Ramos (cell line): Measurements from ENCODE around the gene FRAT1.
"Not testable (repeated sequence)": the region's sequence is repeated elsewhere in the genome, so short reads cannot be mapped to it uniquely, and the experiment has no call there.

Source experiments
- in situ Hi-C: fragments of 300-500 bp; cut with MboI; formaldehyde crosslinking; loops from one replicate; pipeline ENCODE4 v1.14.3; 2022; ENCODE audit warnings: low sequenced_read_pairs; ENCODE audit not compliant: unreplicated experiment

The FRAT1 gene

DNA sequence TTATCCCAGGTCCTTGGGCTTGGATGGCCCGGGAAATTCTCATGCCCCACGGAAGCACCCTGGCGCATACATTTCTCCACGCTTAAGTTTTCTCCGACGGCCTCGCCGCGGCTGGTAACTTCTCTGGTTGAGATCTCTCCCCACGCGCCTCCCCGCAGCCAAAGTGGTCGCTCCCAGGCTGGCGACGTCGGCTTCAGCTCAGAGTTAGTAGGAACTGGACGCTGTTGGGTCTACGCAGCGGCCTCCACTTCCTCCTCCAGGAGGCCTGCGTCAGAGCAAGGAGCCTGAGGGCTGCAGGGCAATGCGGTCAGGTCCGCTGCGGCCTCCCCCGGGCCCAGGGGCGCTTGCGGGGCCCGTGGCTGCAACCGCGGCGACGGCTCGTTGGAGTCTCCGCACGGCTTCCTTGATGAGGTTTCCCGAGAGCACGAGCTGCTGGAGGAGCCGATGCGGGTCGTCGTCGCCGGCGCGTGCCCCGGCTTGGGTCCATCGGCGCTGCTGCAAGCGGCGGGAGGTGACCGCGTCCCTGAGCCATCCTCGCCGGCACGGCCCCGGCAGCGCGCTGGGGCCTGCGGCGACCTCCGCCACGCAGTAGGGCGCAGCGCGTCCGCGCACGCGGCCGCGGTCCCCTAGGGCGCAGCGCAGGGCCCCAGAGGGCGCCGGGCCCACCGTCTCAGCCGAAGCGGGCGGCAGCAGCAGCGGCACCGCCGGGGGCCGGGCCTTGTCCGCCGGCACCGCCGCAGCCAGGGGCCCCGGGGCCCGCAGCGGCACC lies 14.7 kb downstream of the FRAT1 start:
- in situ Hi-C loops = no loop called here

DNA sequence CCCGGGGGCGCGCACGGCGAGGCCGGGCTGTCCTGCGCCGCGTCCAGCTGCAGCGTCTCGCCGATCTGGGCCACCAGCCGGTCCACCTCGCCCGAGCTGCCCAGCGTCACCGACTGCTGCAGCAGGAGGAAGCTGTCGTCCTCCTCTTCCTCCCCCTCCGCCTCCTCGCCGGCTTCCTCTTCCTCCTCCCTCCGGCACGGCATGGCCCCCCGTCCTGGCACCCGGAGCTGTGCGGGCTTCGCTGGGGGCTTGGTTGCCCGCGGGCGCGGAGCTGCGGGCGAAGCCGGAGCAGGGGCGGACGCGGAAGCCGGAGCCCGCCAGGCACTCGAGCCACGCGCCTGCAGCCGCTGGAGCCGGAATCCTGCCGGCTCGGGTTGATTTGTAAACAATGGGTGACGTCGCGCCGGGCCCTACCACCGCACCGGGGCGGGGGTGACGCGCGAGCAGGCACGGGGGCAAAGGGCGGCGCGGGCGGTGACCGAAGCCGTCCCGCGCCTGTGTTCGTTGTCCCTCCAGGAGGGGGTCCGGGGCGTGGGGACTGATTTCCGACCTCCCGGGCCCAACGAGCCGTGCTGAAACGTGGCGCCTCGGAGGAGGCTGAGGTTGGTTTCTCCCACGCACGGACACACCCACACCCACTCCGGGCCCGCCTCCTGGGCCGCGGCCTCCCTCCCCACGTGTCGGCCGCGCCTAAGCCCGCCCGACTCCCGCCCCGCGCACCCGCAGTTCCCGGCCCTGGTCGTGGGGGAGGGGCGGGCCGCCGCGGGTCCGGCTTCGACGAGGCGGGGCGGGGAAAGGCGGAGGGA lies 15.5 kb downstream of the FRAT1 start, which contains the start of gene FRAT2:
FRAT2 (minus strand) TSS at position 360 of the 806 bp plus-strand sequence; CDS start at position 203, 157 bp downstream.
- in situ Hi-C loops = no loop called here

DNA sequence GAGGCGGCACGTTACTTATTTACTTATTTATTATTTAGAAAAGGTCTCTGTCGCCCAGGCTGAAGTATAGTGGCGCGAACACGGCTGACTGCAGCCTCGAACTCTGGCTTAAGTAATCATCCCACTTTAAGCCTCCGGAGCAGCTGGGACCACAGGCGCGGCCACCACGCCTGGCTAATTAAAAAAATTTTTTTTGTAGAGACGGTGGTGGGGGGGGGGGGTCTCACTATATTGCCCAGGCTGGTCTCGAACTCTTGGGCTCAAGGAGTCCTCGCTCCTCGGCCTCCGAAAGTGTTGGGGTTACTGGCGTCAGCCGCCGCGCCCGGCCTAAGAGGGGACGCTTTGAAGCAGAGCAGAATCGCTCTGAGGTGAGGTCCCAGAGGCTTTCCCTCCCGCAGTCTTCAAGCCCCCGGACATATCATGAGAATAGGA lies 16.1 kb downstream of the FRAT1 start:
- in situ Hi-C loops = no loop called here

DNA sequence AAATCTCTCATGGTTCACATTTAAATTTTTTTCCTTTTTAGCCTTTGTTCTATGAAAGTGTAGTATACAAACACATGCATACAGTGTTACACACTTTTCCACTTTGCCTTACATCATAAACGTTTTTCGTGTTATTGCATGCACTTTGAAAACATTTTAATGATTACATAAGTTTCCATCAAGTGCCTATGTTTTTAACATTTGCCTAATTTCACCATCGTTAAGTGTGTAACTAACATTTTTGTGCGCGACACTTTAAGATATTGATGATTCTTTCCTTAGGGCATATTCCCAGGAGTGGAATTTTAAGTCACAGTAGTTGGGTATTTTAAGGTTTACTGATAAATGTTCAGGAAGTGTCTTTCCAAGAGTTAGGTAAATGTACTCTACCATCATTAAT lies 16.9 kb downstream of the FRAT1 start:
- in situ Hi-C loops = no loop called here

DNA sequence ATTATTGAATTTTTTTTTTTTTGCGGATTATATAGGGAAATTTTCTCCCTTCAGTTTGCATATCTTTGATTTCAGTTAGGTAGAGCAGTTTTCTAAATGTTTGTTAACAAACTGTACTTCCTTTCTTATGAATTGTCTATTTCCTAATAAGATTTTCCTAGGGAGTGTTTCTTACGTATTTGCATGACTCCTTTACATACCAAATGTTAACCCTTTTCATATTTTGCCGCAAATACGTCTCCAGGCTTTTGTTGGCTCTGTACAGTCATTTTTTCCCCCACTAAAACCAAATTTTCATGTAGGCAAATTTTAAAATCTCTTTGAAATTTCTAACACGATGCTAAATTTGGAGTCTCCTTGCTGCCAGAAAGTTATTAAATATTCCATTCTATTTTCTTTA lies 17.4 kb downstream of the FRAT1 start:
- in situ Hi-C loops = no loop called here

DNA sequence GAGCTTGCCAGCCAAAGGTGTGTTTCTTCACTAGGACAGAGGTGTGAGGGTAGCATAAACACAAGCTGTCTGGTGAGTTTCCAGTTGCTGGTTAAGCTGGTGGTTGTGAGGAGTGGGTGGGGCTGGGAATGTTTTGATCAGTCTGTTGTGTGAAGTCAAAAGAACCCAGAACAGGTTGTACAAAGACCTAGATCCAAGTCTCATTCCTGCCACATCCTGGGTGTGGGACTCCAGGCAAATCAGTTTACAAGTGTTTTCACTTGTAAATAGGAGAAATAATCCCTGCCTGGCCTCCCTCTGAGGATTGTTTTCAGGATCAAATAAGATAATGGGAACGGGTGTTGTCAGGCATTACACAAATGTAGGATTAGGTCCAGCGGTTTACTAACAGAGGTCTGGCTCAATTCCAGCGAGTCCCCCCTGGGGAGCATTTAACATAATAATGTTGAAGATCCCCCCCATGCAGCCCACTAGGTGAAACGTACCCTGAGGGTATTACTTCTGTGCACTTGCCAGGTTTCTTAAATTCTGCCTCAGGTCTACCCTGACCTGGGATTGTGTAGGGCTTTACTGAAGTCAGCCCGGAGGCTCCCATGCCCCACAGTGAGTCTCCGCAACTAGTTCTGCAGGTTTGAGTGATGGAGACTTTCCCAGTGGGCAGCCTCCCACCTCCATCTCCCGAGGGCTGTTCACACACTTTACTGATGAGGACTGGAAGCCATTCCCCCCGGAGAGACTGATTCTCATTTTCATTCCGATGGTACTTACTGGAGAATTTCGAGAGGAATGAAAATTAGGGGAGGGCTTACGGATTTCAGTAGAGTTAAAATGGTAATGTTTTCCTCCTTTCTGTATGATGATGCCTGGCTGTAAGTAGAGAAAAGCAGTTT lies 18.1 kb downstream of the FRAT1 start:
- in situ Hi-C loops = no loop called here

DNA sequence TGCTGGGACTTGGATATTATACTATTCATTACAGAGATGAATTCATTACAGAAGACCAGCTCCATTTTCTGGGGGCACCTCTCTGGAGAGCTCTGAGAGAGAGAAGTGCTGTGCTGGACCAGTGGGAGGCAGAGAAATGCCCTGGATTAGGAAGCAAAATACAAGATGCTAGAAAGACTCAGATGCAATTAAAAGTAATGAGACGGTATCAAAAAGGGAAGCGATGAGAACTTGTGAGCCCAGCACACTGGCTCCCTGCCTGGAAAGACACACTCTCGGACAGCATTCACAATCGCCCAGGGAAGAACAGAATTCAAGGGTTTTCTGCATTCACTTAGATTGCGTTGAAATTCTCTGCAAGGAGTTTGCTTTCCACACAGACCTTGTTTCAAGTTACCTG lies 19.0 kb downstream of the FRAT1 start:
- in situ Hi-C loops = no loop called here

DNA sequence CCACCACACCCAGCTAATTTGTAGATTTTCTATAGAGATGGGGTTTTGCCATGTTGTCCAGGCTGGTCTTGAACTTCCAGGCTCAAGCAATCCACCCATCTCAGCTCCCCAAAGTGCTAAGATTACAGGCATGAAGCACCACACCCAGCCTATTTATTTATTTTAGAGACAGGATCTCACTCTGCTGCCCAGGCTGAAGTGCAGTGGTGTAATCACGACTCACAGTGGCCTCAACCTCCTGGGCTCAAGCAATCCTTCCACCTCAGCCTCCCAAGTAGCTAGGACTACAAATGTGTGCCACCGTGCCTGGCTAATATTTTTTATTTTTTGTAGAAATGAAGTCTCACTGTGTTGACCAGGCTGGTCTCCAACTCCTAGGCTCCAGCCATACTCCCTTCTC lies 22.3 kb downstream of the FRAT1 start:
- in situ Hi-C loops = no loop called here

DNA sequence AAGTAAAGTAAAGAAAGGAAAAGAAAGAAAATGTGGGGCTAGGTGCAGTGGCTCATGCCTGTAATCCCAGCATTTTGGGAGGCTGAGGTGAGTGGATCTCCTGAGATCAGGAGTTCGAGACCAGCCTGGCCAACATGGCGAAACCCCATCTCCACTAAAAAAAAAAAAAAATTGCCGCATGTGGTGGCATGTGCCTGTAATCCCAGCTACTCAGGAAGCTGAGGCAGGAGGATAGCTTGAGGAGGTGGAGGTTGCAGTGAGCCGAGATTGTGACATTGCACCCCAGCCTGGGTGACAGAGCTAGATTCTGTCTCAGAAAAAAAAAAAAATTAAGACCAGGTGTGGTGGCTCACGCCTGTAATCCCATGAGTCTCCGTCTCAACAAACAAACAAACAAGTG lies 24.6 kb downstream of the FRAT1 start:
- in situ Hi-C loops = not testable (repeated sequence)

DNA sequence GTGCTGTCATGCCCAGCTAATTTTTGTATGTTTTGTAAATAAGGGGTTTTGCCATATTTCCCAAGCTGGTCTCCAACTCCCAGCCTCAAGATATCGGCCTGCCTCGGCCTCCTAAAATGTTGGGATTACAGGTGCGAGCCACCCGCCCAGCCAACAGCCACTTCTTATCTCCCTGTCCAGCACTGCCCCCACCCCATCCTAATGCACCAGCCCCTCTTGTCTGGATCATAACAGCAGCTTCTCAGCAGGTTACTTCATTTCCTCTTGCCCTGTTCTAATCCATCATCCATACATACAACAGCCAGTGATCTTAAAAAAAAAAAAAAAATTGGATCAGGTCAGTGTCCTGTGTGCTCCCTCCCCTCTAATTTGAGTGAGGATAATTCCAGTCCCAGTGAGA lies 28.2 kb downstream of the FRAT1 start:
- in situ Hi-C loops = no loop called here

DNA sequence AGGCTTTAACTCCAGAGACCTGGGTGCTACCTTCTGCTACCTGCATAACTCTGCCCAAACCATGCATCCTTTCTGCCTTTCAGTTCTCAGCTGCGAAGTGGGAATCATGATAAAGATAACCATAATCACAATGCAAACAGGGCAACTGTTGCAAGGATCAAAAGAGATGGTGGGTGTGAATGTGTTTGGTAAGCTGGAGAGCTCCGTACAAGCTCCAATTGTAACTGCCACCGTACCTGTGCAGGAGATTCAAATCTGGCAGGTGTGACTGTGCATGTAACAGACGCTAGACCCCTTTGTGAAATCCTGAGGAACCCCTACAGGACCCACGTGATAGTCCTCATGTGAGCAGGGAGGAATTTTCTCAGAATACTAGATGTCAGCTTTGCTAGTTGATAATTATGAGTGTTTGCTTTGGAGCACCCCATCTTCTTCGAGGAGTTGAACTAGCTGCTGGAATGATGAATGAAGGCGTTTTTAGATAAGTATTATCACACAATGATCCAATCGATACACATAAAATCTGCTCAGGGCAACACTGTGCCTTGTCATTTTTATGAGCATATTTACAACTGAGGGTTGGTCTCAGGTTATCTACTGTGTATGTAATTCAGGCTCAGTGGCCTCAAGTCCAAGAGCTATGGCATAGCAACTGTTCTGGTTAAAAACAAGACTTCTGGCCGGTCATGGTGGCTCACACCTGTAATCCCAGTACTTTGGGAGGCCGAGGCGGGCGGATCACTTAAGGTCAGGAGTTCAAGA lies 30.9 kb downstream of the FRAT1 start:
- in situ Hi-C loops = no loop called here

DNA sequence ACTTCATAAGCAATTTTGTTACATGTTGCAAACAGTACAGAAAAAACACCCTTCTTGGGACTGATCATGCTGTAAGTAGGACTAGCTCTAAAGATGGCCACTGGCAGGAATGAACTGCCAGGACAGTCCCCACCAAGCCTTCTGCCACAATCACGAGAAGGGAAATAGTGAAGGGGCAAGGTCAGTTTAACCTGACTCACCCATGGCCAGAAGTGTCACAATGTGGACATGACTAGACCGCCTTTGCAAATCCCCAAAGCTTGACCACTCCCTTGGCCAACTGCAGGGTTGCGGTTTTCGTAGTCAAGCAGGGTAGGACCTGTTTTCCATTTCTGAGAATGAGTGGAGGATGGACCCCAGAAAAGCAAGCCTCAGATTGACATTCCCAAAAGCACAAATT lies 34.9 kb downstream of the FRAT1 start:
- in situ Hi-C loops = no loop called here

DNA sequence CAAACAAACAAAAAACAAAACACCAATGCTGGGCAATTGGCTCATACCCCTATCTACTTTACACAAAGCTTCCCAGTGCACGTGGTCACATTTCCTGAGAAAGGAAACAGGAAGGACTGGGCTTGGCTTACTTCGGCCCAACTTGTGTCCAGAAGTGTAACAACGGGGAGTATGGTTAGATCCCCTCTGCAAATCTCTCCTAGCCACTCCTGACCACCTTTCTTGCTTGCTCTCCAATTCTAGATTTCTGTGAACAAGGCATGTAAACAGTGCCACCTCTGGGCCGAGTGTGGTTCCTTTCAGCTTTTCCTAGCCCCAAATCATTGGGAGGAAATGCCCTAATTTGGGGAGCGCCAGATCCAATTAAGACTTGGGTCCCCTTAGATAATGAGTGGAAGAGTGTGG lies 36.5 kb downstream of the FRAT1 start:
- in situ Hi-C loops = no loop called here

DNA sequence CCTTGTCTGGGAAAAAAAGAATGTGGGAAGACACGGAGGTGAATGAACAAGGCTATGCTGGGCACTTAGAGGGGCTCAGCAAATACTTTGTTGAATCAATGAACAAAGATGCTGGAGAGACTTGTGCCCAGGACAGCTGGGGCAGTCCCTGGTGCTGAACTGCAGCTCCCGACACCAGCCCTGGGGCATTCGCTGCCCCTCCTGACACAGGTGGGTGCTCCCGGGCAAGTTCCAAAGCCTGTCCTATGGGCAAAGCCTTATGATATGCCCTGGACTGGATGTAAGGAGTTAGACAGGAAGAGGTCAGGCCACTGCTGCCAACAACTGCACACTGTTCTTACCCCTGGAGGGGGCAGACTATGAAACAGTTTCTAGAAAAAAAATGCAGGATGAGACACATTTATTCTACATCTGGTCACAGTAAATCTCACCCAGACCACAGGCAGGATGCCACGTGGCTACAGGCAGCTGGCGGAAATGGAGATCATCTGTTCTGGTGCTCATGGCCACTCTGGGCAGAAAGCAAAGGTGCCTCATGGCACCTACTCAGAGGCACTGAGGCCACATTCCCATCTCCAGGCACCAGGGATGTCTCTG lies 37.3 kb downstream of the FRAT1 start:
- in situ Hi-C loops = no loop called here

DNA sequence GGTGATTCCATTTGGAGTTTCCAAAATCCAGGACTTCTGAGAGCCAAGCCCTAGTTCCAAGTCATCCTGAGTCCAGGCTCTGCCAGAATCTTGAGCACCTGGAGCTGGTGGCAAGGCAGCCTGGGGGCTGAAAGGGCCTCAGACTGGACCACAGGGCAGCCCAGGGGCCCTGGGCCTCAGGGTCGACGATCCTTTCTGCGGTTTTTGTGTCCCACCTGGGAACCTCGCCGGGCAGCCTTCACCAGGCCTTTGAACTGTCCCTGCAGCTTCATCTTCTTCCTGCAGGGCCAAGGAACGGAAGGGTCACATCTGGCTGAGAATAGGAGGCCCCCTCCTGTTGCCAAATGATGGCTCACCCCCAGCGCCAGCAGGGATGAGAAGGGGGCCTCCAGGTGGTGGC lies 37.8 kb downstream of the FRAT1 start:
- in situ Hi-C loops = no loop called here

DNA sequence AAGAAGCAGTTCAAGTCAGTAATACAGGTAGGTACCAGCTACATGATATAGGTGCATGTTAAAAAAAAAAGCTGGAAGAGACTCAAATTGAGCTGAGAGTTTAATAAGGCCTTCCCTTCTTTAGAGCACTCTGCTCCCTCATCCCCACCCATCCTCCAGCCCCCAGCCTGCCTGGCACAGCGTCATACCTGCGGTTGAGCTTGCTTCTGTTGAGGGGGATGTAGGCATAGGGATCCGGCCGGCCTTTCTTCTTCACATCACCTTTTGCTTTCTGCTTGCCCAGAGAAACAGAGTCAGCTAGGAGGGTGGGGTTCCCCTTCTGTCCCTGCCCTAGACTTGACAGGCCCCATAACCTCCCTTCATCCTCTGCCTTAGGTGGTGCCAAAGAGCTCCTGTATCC lies 39.3 kb downstream of the FRAT1 start:
- in situ Hi-C loops = no loop called here

DNA sequence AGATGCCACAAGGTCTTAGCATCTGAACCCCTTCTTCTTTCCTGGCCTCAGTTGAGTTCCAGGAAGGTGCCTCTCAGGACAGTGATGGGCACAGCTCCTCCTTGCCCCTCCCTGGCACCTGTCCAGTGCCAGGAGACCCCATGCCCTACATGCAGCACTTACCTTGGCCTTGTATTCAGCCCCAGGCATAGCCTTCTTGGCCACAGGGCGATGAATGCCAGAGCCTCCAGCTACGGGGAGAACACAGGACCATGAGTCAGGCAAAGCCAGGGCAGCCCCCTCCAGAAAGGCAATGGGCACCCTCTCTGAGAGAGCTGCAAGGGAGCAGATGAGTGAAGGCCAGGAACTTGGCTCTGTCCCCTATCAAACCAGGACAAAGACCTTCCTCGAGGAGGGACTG lies 39.7 kb downstream of the FRAT1 start:
- in situ Hi-C loops = no loop called here

DNA sequence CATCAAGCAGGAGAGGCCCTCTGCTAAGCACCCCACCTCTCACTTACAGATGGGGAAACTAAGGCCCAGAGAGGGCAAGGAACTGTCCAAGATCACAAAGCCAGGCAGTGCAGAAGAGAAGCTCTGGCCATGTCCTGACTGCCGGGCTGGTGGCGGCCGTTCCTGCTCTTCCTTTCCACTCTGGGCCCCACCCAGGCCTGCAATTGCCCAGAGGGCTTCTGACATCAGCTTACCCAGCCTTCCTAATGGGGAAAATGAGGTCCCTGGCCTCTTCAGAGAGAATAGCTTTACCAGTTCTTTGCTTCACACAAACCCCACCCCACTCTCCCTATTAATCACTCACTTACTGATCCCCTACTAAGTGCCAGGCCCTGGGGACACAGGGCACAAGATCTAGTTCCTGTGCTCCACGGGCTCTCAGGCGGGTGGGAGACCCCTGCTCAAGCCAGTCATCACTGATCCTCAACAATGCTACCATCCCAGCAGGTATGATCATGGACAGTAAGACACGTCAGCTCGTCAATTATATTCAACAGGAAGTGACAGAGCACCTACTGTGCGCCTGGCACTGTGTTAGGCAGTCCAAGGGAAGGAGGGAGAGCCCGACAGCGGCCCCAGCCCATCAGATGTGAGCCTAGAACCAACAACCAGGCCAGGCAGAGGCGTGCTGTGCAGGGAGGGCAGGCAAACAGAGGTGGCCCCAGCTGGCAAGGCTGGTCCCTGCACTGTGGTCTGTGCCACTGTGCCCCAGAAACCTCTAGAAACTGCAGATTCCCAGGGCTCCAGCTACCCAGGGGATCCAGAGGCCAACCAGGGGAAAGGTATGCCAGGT lies 41.9 kb downstream of the FRAT1 start:
- in situ Hi-C loops = no loop called here

DNA sequence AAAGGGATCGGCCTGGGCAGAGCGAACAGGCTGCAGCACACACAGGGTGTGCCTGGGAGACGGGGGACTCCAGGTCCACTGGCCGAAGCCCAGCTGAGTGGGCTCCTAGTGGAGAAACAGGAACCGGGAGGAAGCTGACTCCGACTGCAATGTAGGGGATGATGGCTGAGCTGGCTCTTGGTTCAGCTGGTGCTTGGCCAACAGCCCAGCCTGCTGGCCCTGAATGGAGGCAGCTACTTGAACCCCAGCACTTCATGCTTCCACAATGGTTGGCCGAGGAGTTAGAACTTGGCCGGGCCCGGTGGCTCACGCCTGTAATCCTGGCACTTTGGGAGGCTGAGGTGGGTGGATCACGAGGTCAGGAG lies 42.4 kb downstream of the FRAT1 start:
- in situ Hi-C loops = no loop called here
